ENCODE data around the gene PLA2G2E.
A peak's percentile ranks its signal among the peaks of the same experiment; 100 is the strongest.
"Not testable (repeated sequence)": the region's sequence is repeated elsewhere in the genome, so short reads cannot be mapped to it uniquely, and the experiment has no call there.

The PLA2G2E gene

DNA sequence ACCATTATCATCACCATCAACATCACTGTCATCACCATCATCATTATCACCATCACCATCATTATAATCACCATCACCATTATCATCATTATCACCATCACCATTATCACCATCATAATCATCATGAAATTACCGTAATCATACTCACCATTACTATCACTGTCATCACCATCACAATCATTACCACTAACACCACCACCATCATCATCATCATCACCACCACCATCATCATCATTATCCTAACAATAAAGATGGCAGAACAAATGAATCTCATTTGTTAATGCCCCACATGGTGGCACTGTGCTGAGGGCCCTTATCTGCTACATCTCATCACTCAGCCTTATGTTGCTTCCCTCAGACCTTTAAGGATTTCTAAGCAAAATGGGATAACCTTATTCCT is 9.4 kb upstream of the PLA2G2E start:
- no peak for DNase-seq

DNA sequence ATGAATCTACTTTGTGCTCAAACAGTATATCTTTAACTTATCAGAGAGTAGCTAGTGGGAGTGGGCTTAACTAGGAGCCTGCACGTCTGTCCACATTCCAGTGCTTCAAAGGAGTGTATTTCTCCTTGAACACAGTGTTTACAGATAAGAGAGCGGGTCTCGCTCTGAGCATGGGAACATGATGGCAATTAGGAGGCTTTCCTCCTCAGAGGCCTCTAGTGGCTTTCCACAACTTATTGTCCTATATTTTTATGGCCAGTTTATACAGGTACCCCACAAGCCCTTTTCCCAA is 3.7 kb upstream of the PLA2G2E start:
- not testable (repeated sequence) for DNase-seq

DNA sequence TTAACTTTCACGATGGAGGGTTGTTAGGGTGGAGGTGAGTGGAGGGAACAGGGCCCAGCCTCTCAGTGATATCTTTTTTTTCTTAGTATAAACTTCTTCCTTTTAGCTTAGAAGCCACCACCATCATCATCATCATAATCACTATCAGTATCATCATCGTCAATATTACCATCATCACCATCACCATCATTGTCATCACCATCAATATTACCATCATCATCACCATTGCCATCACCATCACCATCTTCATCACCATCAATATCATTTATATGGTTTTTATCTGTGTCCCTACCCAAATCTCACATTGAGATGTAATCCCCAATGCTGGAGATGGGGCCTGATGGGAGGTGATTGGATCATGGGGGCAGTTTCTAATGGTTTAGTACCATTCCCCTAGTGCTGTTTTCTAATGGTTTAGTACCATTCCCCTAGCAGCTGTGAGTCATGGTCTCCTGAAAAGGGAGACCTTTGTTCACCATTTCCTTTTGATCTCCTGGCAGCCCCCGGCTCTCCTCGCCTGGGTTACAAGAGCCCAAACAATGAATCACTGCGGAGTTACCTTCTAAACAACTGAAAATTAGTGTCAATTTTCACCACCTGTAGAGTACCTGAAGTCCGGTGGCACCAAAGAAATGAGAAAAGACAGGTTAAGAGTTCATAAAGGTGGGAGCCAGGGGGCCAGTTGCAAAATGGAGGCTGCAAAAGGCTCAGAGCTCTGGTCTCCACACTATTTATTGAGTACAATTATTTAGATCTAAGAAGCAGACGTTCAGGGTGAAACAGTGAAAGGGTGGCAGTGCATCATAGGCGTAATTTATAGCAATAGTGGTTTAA is 3.1 kb upstream of the PLA2G2E start:
- DNase-seq = no peak

DNA sequence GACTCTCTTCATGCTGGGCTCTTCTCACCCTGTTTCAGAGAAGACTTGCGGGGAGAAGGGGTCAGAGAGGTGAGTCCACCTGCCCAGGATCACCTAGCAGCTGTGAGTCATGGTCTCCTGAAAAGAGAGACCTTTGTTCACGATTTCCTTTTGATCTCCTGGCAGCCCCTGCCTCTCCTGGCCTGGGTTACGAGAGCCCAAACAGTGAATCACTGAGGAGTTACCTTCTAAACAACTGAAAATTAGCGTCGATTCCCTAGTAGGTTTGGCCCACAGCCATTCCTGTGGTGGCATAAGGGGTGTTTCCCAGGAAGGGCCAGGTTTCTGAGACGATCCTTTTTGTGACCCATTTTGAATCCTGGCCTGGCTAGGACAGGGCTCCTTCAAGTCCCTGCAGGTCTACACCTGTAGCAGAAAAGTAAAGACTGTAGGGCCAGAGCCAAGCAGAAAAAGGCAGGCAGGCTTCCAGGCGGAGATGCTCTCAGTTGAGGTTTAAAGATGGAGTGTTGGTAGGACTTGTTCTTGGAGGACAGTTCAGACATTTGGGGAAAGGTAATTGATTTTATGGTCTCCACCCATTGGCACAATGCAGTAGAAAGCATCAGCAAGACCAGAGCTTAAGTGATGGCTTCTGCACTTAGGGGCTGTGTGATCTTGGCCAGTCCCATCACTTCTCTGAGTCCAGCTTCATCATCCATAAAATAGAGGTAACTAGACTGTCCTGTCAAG is 2.1 kb upstream of the PLA2G2E start:
- DNase-seq = no peak

DNA sequence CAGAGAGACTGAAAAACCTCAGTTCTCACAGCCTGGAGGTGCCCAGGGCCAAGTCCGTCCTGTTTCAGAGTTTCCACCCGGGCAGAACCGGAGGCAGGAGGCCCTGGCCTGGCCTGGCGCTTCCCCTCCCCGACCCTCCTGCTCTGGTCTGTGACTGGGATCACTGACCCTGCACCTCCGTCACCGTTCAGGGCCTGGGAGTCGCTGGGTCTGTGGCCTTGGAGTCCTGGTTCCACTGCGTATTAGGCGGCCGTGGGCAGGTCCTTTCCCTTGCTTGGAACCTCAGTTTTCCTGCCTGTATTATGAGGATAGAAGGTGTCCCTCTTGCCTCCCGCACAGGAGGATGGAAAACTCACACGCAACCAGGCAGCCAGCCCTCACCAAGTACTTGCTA is 533 bp upstream of the PLA2G2E start:
- DNase-seq = no peak

DNA sequence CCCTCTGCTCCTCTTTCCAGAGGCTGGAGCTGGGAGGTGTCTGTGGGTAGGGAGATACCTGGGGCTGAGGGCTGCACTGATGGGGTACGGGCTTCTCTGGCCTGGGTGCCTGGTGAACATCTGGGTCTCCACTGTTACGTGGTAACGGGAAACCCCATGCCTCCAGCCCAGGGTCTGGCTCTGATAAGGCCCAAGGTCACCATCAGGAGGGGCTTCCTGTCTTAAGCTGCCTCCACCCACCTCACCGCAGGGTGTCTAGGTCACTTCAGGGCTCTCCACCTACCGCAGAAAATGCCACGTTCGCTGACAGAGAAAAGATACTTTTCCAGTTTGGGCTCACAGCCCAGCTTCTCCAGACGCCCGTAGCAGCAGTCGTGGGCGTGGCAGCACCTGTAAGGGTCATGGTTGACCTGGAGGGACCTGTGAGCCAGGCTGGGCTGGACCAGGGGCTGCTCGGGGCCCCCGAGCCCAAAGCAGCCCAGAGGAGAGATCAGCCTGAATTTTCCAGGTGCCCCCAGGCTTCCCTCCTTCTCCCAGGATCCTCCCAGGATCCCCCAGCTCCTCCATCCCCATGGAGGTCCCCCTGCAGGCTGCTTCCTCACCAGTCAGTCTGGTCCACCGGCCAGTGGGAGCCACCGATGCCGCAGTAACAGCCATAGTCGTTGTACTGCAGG is 1.3 kb downstream of the PLA2G2E start:
- no peak for DNase-seq

DNA sequence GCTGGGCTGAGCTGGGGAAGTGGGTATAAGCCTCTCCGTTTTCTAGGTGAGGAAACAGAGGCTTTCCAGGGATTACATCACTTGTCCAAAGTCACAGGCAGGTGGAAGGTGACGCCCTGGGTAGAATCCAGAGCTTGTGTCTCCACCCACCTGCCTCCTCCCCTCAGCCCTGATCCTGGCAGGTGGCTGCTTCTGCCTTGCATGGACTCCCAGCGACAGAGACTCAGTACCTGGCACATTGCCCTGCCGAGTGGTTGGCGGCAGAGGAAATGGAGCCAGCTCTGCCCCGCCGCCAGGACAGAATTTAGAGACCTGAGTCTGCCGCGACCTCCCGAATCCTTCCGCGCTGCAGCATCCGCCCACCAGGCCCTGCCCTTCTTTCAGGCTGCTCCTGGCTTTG is 2.1 kb downstream of the PLA2G2E start:
- DNase-seq = no peak

DNA sequence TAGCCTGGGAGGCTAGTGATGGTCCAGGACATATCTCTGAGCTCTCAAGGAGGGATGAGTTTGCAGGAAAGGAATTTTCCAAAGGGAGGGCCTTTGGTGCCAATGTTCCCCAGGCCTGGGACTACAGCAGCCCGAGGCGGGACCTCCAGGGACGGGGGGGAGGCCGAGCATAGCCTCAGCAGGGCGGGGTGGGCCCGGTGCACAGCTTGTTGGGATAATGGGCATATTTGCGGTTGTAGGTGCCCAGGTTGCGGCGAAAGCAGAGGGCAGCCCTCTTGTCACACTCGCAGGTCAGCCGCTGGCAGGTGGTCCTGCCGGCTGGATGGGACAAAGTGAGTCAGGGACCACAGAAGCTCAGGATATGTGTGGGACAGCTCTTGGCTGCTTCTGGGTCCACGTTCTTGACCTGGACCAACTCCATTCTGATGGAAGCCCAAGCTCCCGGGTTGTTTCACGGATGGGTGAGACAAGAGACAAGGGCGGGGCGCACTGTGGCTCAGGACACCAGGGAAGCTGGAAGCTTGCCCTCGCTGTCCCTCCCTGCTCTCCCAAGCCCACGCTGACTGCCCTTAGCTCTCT is 3.2 kb downstream of the PLA2G2E start:
- DNase-seq = no peak

DNA sequence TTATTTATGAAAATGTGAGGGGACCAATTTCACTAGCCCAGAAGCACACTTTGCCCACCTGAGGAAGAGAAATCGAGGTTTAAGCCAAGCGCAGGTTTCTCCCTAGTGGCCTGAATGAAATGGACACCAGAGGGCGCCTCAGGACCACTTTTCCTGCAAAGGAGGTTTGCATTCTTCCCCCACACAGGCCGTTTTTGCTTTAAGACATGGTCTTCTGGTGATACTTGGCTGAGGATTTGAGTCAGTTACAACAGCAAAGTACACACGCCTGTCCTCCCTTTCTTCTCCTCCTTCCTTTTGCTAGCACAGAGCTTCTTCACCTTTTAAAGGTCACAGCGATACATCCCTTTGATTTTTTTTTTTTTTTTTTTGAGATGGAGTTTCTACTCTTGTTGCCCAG is 5.4 kb downstream of the PLA2G2E start:
- DNase-seq = peak in 52 of 56 donors; percentile 9 to 89 (median 50)

DNA sequence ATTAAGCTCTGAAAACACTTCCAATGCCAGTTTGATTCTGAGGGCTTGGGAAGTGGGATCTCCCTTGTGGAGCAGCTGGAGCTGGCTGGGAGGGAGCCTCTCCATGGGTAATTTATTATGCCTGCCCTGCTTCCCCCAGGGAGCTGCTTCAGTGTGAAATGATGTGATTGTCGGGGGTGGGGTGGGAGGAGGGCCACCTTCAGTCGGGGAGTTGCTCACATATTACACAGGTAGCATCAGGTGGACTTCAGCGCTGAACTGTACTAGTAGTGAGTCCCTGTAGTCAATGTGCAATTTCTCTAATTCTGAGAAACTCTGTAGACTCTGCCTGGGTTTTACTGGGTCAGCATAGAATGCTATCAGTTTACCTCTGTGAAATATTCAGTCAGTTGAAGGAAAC is 12.8 kb downstream of the PLA2G2E start:
- no peak for DNase-seq

DNA sequence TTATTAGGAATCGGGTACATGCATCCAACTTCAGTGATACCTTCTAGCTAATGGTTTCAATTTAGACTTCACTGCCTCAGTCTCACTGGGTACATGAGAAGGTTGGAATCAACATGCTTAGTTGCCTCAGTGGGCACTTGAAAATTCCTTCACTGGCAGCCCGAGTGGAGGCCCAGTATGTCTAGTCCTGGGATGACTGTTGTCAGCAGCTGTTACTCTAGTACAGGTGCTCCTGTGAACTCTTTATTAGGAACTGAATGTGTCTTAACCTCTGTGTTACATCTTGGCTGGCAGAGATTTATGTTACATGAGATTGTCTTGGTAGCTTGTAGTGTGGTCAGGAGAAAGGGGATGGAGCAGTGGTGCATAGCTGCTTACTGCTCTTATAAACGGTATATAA is 13.4 kb downstream of the PLA2G2E start:
- DNase-seq = no peak

DNA sequence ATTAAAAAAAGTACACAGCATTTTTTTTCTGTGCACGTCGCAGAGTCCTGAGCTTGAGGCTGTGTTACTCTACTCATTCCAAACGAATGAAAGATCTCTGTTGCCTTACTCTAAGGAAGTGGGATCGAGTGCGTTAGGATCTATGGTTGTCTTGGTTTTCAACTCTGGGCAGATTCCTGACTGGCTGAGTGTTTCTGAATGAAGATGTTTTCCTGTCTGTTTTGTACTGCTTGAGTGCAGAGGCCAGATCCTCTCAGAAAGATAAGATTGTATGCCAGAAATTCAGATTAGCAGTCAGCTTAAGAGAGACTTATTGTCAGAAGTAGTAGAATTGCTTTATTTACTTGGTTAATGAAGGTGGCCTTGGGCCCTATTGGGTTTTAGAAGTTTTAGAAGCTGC is 14.0 kb downstream of the PLA2G2E start:
- no peak for DNase-seq

DNA sequence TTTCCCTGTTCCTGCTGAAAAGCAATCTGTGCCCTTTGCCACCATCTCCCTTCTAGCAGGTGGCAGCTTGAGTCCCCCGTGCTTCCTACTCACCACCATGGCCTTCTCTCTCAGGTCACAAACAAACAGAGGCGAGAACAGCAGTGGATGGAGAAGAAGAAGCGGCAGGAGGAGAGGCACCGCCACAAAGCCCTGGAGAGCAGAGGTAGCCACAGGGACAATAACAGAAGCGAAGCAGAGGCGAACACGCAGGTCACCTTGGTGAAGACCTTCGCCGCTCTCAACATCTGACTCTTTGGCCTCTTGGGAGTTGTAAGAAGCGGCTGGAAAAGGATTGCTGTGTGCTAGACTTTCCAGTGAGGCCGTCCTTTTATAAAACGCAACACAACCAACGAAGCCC is 16.0 kb downstream of the PLA2G2E start:
- DNase-seq = no peak

DNA sequence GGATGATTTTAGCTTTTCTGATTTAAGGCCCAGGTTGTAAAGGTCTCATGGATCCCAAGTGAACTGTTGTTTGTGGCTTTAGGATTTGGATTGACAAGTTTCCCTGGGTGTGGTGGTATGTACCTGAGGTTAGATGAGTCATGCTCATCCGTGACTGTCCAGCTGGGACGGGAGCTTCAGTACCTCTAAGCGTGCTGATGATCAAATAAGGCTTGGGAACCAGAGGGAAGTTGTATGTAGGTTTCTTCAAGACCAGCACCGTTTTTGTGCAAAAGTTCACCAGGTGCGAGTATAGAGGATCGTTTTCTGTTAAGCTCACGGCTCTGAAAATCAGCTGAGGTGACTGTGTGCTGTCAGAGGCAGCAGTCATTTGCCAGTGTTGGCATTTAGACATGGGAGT is 19.8 kb downstream of the PLA2G2E start:
- DNase-seq = no peak

DNA sequence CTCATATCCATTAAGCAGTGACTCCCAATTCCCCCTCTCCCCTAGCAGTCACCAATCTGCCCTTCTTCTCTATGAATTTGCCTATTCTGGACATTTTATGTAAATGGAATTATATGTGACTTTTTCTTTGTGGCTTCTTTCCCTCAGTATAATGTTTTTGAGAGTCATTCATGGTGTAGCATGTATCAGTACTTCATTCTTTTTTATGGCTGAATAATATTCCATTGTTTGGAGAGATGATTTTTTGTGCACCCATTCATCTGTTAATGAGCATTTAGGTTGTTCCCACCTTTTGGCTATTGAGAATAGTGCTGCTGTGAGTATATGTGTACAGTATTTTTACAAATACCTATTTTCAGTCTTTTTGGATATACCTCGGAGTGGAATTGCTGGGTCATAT is 21.8 kb downstream of the PLA2G2E start:
- no peak for DNase-seq

DNA sequence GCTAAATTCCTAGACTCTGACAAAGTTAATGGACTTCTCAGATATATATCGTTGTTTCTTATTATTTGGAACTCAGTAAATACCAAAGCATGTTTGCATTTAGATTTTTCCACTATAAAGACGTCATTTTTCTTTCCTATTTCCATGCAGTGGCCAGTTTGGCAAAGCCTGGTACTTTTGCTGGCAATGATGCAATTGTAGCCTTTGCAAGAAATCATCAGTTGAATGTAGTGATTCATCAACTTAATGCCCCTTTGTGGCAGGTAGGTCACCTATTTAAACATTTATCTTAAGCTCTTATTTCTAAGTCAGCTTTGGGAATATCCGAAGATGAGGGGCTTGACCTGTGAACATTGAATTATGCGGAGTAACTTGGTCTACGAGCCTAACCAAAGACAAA is 29.2 kb downstream of the PLA2G2E start:
- no peak for DNase-seq

DNA sequence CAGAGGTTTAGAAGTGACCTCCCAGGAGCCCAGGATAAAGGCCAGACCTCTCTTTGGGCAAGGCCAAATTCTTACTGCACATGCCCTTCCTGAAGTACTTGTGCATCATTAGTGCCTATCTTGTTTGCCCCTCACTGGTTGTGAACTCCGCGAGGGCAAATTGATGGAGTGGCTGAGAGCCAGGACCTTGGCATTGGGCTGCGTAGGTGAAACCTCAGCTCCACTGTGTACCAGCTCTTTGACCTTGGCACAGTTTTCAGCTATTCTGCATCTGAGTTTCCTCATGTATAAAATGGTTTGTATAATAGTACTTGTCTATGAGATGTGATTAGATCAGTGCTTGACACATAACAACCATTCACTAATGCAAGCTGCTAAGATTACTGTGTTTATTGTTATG is 29.7 kb downstream of the PLA2G2E start:
- DNase-seq = no peak

DNA sequence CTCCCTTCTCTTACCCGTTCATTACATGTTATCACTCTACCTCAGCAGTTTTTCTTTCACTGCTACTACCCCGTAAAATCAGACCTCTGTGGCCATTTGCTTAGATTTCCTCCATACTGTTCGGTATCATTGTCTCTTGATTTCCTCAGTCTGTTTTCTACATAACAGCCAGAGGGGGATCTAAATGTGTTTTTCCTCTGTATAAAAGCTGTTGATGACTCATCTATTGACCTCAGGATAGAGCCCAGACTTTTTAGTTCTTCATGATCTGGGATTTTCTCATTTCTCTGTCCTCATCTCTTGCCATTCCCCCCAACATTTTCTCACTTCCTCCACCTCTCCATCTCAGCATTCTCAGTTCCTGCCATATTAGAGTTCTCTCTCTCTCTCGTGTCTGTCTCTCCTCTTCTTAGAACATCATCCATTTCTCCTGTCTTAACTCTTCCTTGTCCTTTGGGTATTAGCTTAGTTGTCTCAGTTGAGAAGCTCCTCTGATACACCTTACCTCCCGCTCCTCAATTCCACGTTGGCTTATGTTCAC is 30.7 kb downstream of the PLA2G2E start:
- no peak for DNase-seq

DNA sequence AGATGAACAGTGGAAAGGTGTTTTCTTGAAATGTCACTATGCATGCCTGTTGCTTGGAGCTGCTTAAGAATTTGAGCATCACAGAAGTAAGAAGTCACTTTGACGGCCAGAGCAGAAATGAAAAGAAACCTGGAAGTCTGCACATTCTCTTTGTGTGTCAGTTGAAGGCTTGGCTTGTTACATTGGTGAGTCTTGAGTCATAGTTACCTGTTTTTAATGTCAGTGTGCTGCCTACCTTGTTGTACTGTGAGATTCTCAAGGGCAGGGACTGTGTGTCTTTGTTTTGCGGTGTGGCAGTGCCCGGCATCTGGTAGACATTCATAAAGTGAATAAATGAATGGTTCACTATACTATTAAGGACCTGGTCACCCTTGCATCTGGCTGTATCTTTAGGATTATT is 31.3 kb downstream of the PLA2G2E start:
- no peak for DNase-seq

DNA sequence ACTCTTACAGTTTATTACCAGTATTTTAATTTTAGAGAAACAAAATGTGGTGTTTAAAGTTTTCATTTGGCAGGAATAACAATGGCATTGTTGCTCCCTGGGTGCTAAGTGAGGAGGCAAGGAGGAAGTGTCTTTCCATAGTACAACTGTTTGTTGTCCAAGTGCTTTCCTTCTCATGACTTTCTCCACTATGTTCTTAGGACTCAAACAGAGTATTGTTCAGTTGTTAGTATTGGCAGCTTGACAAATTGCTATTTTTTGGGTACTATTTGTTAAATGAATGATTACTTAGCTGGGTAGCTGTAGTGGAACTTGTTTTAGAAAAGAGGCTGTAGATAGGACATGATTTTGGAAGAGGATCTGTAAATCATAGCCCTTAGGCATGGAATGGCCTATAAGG is 33.8 kb downstream of the PLA2G2E start:
- no peak for DNase-seq

DNA sequence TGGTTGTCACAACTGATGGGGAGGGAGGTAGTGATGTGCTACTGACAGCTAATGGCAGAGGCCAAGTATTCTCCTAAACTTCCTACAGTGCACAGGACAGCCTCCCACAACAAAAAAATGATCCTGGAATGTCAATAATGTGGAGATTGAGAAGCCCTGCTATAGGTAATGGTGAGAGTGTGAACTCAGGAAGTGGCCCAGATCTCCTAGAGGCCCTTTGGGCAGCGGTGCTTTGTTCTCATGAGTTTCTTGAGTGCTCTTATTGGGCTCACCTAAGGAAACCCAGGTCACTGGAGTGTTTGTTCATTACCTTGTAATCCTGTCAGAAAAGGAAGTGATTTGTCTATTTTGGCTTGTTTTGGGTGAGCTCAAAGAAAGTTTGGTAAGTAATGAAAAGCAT is 35.3 kb downstream of the PLA2G2E start:
- DNase-seq = no peak

DNA sequence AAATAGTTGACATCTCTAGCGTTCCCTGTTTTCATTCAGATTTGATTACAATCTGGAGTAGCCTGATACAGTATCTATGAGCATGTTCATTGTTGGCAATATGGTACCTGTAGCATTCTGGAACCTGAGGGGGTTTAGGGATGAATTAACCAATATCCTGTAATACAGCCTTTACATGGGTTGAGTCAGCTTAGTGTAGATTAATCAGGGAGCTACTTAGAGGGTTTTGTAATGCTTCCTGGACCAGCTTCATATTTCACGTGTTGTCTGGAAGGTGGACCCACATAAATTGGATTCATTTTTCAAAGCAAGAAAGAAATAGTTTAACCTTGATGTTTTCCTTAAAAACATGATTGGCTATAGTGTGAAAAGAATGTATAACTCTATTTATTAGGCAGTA is 37.6 kb downstream of the PLA2G2E start:
- DNase-seq = no peak

Data from amygdala (tissue), 56 donors.